ENCODE results near the gene MAIP1. TPM values are rescaled to one million over a fixed set of nuclear protein-coding genes. Genes with fewer than 3 reads are reported as not detected.

Gene MAIP1
- total RNA-seq, 6 donors from 2014 or later = 2.1 to 25.1 (median 13.4) TPM

- peak; percentile 66 to 84 (median 76) for TF ChIP-seq CTCF (IDR thresholded peaks at IDR 0.05)
- no peak for TF ChIP-seq POLR2AphosphoS5 (IDR thresholded peaks at IDR 0.05)
- DNase-seq (peak in 1 of 2 donors; percentile 73), ATAC-seq (ENCODE audit: low FRiP score in 2 of 2) (peak in 1 of 2 donors; percentile 85)
- 16 to 21% methylated on average over 11 to 12 of the region's 12 CpGs for WGBS, 2 donors
- H3K4me3 ChIP-seq = no peak overlapping the region
- H3K9me3 ChIP-seq = no peaks in the 10 kb centered on the region
- peaks cover 0 to 10% (median 4%) of the 10 kb centered on the region in 4 donors for H3K4me1 ChIP-seq
- H3K27me3 ChIP-seq = no peaks in the 10 kb centered on the region
- H3K27ac ChIP-seq = peak overlapping the region in 1 of 4 donors; percentile 10
- H3K36me3 ChIP-seq = no peaks in the 10 kb centered on the region
These were observed 24.6 kb downstream of the MAIP1 start for GRCh38 chr2:199979832-199980628.

DNA sequence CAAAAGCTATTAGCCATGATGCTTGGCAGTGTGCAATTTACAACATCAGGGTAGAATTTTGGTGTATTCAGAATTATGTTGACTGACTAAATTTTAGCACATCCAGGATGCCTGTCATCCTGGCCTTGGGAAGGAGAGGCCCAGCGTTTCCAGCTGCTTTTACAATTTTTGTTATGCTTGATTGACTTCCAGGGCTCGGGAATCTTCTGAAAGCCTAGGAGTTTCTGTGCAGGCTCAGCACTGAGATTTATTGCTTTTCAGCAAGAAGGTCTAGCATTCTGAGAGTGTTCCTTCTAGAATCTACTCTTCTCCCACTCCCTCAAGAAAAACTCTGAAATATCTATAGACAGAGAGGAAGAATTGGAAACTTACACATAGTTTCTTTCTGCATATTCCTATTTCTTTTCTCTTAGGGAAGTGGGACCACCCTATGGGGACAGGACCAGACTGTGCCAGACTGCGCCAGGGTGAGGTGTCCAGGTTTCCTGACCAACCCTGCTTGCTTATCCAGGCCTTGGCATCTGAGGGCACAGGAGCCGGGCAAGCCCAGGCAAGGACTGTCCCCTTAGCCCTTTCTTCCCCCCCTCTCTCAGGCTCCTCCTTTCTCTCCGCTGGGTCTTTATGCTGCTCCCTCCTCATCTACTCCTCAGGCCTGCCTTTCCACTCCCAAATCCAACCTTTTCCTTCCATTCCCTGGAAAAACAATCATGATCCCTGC lies 26.9 kb downstream of the MAIP1 start:
- Histone ChIP-seq H3K36me3 (no peaks in the 10 kb centered on the region), H3K27me3 (no peaks in the 10 kb centered on the region), H3K9me3 (no peaks in the 10 kb centered on the region), H3K4me3 (no peak overlapping the region), H3K27ac (no peak overlapping the region), H3K4me1 (peaks cover 0 to 10% (median 4%) of the 10 kb centered on the region in 4 donors)
- no peak for DNase-seq
- peak in 1 of 2 donors; percentile 38 for ATAC-seq (ENCODE audit: low FRiP score in 2 of 2)
- no peak for TF ChIP-seq CTCF (IDR thresholded peaks at IDR 0.05)
- no peak for TF ChIP-seq POLR2A (IDR thresholded peaks at IDR 0.05)
- no peak for TF ChIP-seq EP300 (IDR thresholded peaks at IDR 0.05)
- no peak for TF ChIP-seq POLR2AphosphoS5 (IDR thresholded peaks at IDR 0.05)
- WGBS, 2 donors = 76 to 91% methylated on average over 5 of the region's 5 CpGs

DNA sequence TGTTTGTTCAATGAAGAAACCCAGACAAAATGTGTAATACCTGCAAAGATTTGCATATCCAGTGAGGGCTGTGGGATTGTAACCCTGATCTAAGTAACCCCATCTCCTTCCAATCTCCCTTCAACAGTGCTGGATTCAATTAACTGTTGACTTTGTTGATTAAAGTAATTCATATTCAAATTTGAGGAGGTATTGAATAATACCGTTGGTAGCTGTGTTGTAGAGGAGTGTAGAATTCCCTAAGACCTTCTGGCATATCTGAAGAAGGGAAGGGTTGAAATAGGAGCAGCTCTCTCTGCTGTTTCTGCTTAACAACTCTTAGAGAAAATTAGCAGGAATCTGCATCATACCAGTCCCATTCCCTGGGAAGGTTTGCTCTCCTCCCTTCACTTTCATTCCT lies 28.2 kb downstream of the MAIP1 start:
- TF ChIP-seq EP300 (IDR thresholded peaks at IDR 0.05) = no peak
- TF ChIP-seq POLR2A (IDR thresholded peaks at IDR 0.05) = no peak
- TF ChIP-seq CTCF (IDR thresholded peaks at IDR 0.05) = no peak
- no peak for TF ChIP-seq POLR2AphosphoS5 (IDR thresholded peaks at IDR 0.05)
- ATAC-seq (ENCODE audit: low FRiP score in 2 of 2) = no peak
- no peaks in the 10 kb centered on the region for H3K27me3 ChIP-seq
- H3K9me3 ChIP-seq = no peaks in the 10 kb centered on the region
- no peaks in the 10 kb centered on the region for H3K36me3 ChIP-seq
- WGBS, 2 donors = 54 to 60% methylated on average over 1 of the region's 1 CpG
- no peak overlapping the region for H3K27ac ChIP-seq
- H3K4me1 ChIP-seq = peaks cover 0 to 16% (median 6%) of the 10 kb centered on the region in 4 donors
- DNase-seq = no peak
- H3K4me3 ChIP-seq = no peak overlapping the region

- no peak overlapping the region for H3K4me3 ChIP-seq
- H3K9me3 ChIP-seq = no peaks in the 10 kb centered on the region
- H3K27me3 ChIP-seq = no peaks in the 10 kb centered on the region
- H3K36me3 ChIP-seq = no peaks in the 10 kb centered on the region
- peaks cover 0 to 16% (median 6%) of the 10 kb centered on the region in 4 donors for H3K4me1 ChIP-seq
- no peak for DNase-seq
- TF ChIP-seq POLR2A (IDR thresholded peaks at IDR 0.05) (no peak), CTCF (IDR thresholded peaks at IDR 0.05) (no peak), EP300 (IDR thresholded peaks at IDR 0.05) (no peak), POLR2AphosphoS5 (IDR thresholded peaks at IDR 0.05) (no peak)
- WGBS, 2 donors = 81 to 89% methylated on average over 4 of the region's 4 CpGs
- no peak for ATAC-seq (ENCODE audit: low FRiP score in 2 of 2)
- H3K27ac ChIP-seq = no peak overlapping the region
These were observed 28.8 kb downstream of the MAIP1 start for GRCh38 chr2:199984159-199984558.
